ENCODE results near the gene TMEM232.
"Not testable (repeated sequence)": the region's sequence is repeated elsewhere in the genome, so short reads cannot be mapped to it uniquely, and the experiment has no call there.

DNA sequence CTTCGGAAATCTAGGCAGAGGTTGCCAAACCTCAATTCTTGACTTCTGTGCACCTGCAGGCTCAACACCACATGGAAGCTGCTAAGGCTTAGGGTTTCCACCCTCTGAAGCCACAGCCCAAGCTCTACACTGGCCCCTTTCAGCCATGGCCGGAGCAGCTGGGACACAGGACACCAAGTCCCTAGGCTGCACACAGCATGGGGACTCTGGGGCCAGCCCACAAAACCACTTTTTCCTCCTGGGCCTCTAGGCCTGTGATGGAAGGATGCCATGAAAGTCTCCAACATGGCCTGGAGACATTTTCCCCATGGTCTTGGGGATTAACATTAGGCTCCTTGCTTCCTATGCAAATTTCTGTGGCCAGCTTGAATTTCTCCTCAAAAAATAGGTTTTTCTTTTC lies 5.0 kb upstream of the TMEM232 start:
- TF ChIP-seq, protein P1, sequence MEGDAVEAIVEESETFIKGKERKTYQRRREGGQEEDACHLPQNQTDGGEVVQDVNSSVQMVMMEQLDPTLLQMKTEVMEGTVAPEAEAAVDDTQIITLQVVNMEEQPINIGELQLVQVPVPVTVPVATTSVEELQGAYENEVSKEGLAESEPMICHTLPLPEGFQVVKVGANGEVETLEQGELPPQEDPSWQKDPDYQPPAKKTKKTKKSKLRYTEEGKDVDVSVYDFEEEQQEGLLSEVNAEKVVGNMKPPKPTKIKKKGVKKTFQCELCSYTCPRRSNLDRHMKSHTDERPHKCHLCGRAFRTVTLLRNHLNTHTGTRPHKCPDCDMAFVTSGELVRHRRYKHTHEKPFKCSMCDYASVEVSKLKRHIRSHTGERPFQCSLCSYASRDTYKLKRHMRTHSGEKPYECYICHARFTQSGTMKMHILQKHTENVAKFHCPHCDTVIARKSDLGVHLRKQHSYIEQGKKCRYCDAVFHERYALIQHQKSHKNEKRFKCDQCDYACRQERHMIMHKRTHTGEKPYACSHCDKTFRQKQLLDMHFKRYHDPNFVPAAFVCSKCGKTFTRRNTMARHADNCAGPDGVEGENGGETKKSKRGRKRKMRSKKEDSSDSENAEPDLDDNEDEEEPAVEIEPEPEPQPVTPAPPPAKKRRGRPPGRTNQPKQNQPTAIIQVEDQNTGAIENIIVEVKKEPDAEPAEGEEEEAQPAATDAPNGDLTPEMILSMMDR (IDR thresholded peaks at IDR 0.05; ENCODE audit: insufficient read depth, low read length), result not testable (repeated sequence)
- TF ChIP-seq, protein P2, sequence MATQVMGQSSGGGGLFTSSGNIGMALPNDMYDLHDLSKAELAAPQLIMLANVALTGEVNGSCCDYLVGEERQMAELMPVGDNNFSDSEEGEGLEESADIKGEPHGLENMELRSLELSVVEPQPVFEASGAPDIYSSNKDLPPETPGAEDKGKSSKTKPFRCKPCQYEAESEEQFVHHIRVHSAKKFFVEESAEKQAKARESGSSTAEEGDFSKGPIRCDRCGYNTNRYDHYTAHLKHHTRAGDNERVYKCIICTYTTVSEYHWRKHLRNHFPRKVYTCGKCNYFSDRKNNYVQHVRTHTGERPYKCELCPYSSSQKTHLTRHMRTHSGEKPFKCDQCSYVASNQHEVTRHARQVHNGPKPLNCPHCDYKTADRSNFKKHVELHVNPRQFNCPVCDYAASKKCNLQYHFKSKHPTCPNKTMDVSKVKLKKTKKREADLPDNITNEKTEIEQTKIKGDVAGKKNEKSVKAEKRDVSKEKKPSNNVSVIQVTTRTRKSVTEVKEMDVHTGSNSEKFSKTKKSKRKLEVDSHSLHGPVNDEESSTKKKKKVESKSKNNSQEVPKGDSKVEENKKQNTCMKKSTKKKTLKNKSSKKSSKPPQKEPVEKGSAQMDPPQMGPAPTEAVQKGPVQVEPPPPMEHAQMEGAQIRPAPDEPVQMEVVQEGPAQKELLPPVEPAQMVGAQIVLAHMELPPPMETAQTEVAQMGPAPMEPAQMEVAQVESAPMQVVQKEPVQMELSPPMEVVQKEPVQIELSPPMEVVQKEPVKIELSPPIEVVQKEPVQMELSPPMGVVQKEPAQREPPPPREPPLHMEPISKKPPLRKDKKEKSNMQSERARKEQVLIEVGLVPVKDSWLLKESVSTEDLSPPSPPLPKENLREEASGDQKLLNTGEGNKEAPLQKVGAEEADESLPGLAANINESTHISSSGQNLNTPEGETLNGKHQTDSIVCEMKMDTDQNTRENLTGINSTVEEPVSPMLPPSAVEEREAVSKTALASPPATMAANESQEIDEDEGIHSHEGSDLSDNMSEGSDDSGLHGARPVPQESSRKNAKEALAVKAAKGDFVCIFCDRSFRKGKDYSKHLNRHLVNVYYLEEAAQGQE (IDR thresholded peaks at IDR 0.05; ENCODE audit: insufficient replicate concordance, low read depth), result not testable (repeated sequence)
- not testable (repeated sequence) for TF ChIP-seq SPI1 (IDR thresholded peaks at IDR 0.05; ENCODE audit: borderline replicate concordance, low read depth); GABPA (IDR thresholded peaks at IDR 0.05; ENCODE audit: low read depth)

Measured in HL-60 (cell line).